ENCODE measurements around the gene SEMA6A. TPM values are rescaled to one million over a fixed set of nuclear protein-coding genes. Genes with fewer than 3 reads are reported as not detected.

SEMA6A gene
- polyA plus RNA-seq, 2 of the 4 experiments (the other 2 are of a cell fraction), result 0.01 TPM; not detected in 1

- Histone ChIP-seq H3K27ac (no peak overlapping the region), H3K9me3 (no peaks in the 10 kb centered on the region), H3K4me3 (no peak overlapping the region), H3K4me1 (no peaks in the 10 kb centered on the region), H3K4me2 (no peak overlapping the region)
- no peak for ATAC-seq
- FAIRE-seq, result no peak
- no peak for DNase-seq (ENCODE audit: low read depth in 1 of 2, low spot score in 1 of 2)
- WGBS (ENCODE audit: missing lambda C conversion rate), result 13% methylated on average over 4 of the region's 4 CpGs
- CTCF ChIA-PET, result interaction anchor here (1.6 kb wide), 1 partner anchor 27 kb away, joined by 4 read pairs; no protein-coding TSS in a partner anchor
- TF ChIP-seq RNF2 (IDR thresholded peaks at IDR 0.05; ENCODE audit: borderline replicate concordance, low read depth) (no peak), REST (IDR thresholded peaks at IDR 0.05) (no peak), ZNF302 (CRISPR knock-in tag; IDR thresholded peaks at IDR 0.05) (no peak), HOXA7 (CRISPR knock-in tag; IDR thresholded peaks at IDR 0.05) (no peak), ZFP36 (IDR thresholded peaks at IDR 0.05; ENCODE audit: borderline replicate concordance, partially characterized antibody) (no peak), JUNB (IDR thresholded peaks at IDR 0.05) (no peak), CBX8 (IDR thresholded peaks at IDR 0.05) (no peak), EHF (CRISPR knock-in tag; IDR thresholded peaks at IDR 0.05) (no peak), EHMT2 (IDR thresholded peaks at IDR 0.05; ENCODE audit: low read depth) (no peak), ZC3H11A (IDR thresholded peaks at IDR 0.05) (no peak), BCL3 (IDR thresholded peaks at IDR 0.05) (no peak), SMC3 (IDR thresholded peaks at IDR 0.05) (no peak), PBX3 (IDR thresholded peaks at IDR 0.05) (no peak)
- POLR2A ChIA-PET, result no interaction called here
Measured at GRCh38 chr5:116604805-116605204, 30.2 kb upstream of the SEMA6A start.

GRCh38 chr5:116600876-116601275, 26.3 kb upstream of the SEMA6A start:
- H3K4me2 ChIP-seq, result no peak overlapping the region
- H3K27ac ChIP-seq, result no peak overlapping the region
- ATAC-seq, result no peak
- POLR2A ChIA-PET, result no interaction called here
- no peak for TF ChIP-seq ELK1 (IDR thresholded peaks at IDR 0.05; ENCODE audit: low read depth, low read length)
- no peak for TF ChIP-seq MAZ (IDR thresholded peaks at IDR 0.05; ENCODE audit: borderline replicate concordance, low read depth, low read length)
- TF ChIP-seq HMGXB4 (CRISPR knock-in tag; IDR thresholded peaks at IDR 0.05; ENCODE audit: borderline replicate concordance), result no peak
- H3K4me3 ChIP-seq, result no peak overlapping the region
- no peaks in the 10 kb centered on the region for H3K4me1 ChIP-seq
- no peak for DNase-seq (ENCODE audit: low read depth in 1 of 2, low spot score in 1 of 2)
- no peak for FAIRE-seq
- CTCF ChIA-PET, result no interaction called here
- no peaks in the 10 kb centered on the region for H3K9me3 ChIP-seq
- 8% methylated on average over 3 of the region's 3 CpGs for WGBS (ENCODE audit: missing lambda C conversion rate)

All from A549 (cell line).